Calu3 (cell line): ENCODE results near the gene PCDHGB1. TPM values are rescaled to one million over a fixed set of nuclear protein-coding genes. Genes with fewer than 3 reads are reported as not detected.

ENCODE experiments used
- BruUV-seq: library from RNA; stranded (reverse); fragments of 400-500 nt; replicated peaks from 2 replicates; lab custom pipeline; 2021; lab: Mats Ljungman, UMichigan
- CTCF ChIA-PET: fragments of 300-600 bp; sonication (Branson Sonifier 250); formaldehyde crosslinking; loops from one replicate; lab custom pipeline; 2022; ENCODE audit warnings: antibody characterized with exemption; lab: Charles Lee
- DNase-seq: peaks from one replicate; pipeline ENCODE4 v3.0.0; 2022
- H3K27ac Mint-ChIP-seq: one replicate; pipeline ENCODE4 v1.8.0; 2022; ENCODE audit warnings: mixed read lengths; ENCODE audit not compliant: unreplicated experiment
- H3K27me3 Mint-ChIP-seq: one replicate; pipeline ENCODE4 v1.8.0; 2022; ENCODE audit warnings: mixed read lengths; ENCODE audit not compliant: unreplicated experiment
- H3K36me3 Mint-ChIP-seq: one replicate; pipeline ENCODE4 v1.8.0; 2022; ENCODE audit warnings: mild to moderate bottlenecking, moderate library complexity, mixed read lengths; ENCODE audit not compliant: insufficient read depth, unreplicated experiment
- H3K4me1 Mint-ChIP-seq: one replicate; pipeline ENCODE4 v1.8.0; 2022; ENCODE audit warnings: mild to moderate bottlenecking, low read depth, mixed read lengths; ENCODE audit not compliant: unreplicated experiment
- H3K4me3 Mint-ChIP-seq: one replicate; pipeline ENCODE4 v1.8.0; 2022; ENCODE audit warnings: mild to moderate bottlenecking, low read depth, moderate library complexity, mixed read lengths; ENCODE audit not compliant: unreplicated experiment
- H3K9me3 Mint-ChIP-seq: one replicate; pipeline ENCODE4 v1.8.0; 2022; ENCODE audit warnings: low read depth, mixed read lengths; ENCODE audit not compliant: unreplicated experiment
- intact Hi-C: fragments of 100-400 bp; cut with micrococcal nuclease; formaldehyde crosslinking; loops from one replicate; pipeline ENCODE4 v1.10.0; 2022; ENCODE audit not compliant: unreplicated experiment
- total RNA-seq: library from RNA; stranded (reverse); gene quantifications from 2 replicates; pipeline ENCODE4 v1.2.3, GENCODE V29; 2022
- TF ChIP-seq, protein P1 (sequence below): fragments of 200-600 bp; IDR thresholded peaks from one replicate; pipeline ENCODE4 v1.8.0; 2022; ENCODE audit warnings: antibody characterized with exemption; ENCODE audit not compliant: unreplicated experiment

PCDHGB1 gene
- total RNA-seq, 1 experiment from 2014 or later = 0.19 TPM

- BruUV-seq = no TSS peak
- CTCF ChIA-PET = no interaction called here
- intact Hi-C loops = no loop called here
- Mint-ChIP-seq H3K36me3 (peaks cover 7% of the 10 kb centered on the region), H3K27ac (no peak overlapping the region), H3K9me3 (peaks cover 17% of the 10 kb centered on the region), H3K4me3 (no peak overlapping the region), H3K4me1 (no peaks in the 10 kb centered on the region), H3K27me3 (no peaks in the 10 kb centered on the region)
- no peak for DNase-seq
- TF ChIP-seq, protein P1, sequence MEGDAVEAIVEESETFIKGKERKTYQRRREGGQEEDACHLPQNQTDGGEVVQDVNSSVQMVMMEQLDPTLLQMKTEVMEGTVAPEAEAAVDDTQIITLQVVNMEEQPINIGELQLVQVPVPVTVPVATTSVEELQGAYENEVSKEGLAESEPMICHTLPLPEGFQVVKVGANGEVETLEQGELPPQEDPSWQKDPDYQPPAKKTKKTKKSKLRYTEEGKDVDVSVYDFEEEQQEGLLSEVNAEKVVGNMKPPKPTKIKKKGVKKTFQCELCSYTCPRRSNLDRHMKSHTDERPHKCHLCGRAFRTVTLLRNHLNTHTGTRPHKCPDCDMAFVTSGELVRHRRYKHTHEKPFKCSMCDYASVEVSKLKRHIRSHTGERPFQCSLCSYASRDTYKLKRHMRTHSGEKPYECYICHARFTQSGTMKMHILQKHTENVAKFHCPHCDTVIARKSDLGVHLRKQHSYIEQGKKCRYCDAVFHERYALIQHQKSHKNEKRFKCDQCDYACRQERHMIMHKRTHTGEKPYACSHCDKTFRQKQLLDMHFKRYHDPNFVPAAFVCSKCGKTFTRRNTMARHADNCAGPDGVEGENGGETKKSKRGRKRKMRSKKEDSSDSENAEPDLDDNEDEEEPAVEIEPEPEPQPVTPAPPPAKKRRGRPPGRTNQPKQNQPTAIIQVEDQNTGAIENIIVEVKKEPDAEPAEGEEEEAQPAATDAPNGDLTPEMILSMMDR = no peak
These were observed 16.4 kb downstream of the PCDHGB1 start for GRCh38 chr5:141366016-141366896.

DNA sequence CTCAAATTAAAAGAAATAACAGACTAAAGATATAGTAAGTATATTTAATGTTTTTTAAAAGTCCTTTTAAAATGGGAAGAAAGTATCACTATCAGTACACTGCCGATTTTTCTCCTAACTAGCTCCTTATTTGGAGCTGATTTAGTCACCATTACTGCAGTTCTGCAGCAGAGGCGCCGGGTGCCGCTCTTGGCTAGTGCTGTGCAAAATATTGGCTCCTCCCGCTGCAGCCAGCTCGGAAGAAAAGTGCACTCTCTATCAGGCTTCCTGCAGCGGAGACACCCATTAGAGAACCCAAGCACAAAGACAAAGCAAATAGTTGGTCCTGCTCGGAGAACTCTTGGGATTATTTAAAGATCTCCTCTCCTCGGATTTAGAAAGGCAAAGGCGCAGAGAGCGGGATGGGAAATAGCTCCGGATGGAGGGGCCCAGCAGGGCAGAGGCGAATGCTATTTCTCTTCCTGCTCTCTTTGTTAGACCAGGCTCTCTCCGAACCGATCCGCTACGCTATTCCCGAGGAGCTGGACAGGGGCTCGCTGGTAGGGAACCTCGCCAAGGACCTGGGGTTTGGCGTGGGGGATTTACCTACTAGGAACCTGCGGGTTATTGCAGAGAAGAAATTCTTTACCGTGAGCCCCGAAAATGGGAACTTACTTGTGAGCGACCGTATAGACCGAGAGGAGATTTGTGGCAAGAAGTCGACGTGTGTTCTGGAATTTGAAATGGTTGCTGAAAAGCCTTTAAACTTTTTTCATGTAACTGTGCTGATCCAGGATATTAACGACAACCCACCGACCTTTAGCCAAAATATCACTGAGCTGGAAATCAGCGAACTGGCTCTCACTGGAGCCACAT lies 20.3 kb downstream of the PCDHGB1 start, which contains the start of gene PCDHGB3:
Gene PCDHGB3 (plus strand): TSS at position 249 of the 855 bp plus-strand sequence. CDS start 153 bp downstream, at position 402.
- H3K27me3 Mint-ChIP-seq = no peaks in the 10 kb centered on the region
- CTCF ChIA-PET = interaction anchor here (0.7 to 1.4 kb wide), 8 partner anchors 105 to 321 kb away, joined by 3 to 10 read pairs (median 4); partner anchors contain the start of genes PCDHB14 and PCDHGC3
- intact Hi-C loops = loop anchor here (1.0 kb wide), 1 partner anchor 191 kb away; no protein-coding TSS in a partner anchor
- H3K36me3 Mint-ChIP-seq = peaks cover 9% of the 10 kb centered on the region
- peak within 1 kb of the TSS; percentile 62 for H3K4me3 Mint-ChIP-seq
- BruUV-seq = TSS peak; percentile 60
- H3K9me3 Mint-ChIP-seq = peaks cover 14% of the 10 kb centered on the region
- H3K4me1 Mint-ChIP-seq = no peaks in the 10 kb centered on the region
- peak; percentile 41 for DNase-seq
- TF ChIP-seq, protein P1 = no peak
- H3K27ac Mint-ChIP-seq = peak within 1 kb of the TSS; percentile 75

GRCh38 chr5:141371572-141372475 lies 21.9 kb downstream of the PCDHGB1 start:
- Mint-ChIP-seq H3K4me3 (no peak overlapping the region), H3K36me3 (peaks cover 9% of the 10 kb centered on the region), H3K9me3 (peaks cover 9% of the 10 kb centered on the region), H3K27me3 (no peaks in the 10 kb centered on the region), H3K27ac (no peak overlapping the region), H3K4me1 (no peaks in the 10 kb centered on the region)
- intact Hi-C loops = no loop called here
- TF ChIP-seq, protein P1 = no peak
- DNase-seq = no peak
- no TSS peak for BruUV-seq
- CTCF ChIA-PET = no interaction called here
